Measurements from ENCODE around the gene ELF3. TPM values are rescaled to one million over a fixed set of nuclear protein-coding genes. Genes with fewer than 3 reads are reported as not detected.
"Not testable (repeated sequence)": the region's sequence is repeated elsewhere in the genome, so short reads cannot be mapped to it uniquely, and the experiment has no call there.

Gene ELF3
- total and polyA plus RNA-seq, 10 of the 15 experiments (the other 5 are each of a cell fraction or from before 2014, with no cell fraction given) = 0.07 to 14.3 (median 0.58) TPM; not detected in 1

DNA sequence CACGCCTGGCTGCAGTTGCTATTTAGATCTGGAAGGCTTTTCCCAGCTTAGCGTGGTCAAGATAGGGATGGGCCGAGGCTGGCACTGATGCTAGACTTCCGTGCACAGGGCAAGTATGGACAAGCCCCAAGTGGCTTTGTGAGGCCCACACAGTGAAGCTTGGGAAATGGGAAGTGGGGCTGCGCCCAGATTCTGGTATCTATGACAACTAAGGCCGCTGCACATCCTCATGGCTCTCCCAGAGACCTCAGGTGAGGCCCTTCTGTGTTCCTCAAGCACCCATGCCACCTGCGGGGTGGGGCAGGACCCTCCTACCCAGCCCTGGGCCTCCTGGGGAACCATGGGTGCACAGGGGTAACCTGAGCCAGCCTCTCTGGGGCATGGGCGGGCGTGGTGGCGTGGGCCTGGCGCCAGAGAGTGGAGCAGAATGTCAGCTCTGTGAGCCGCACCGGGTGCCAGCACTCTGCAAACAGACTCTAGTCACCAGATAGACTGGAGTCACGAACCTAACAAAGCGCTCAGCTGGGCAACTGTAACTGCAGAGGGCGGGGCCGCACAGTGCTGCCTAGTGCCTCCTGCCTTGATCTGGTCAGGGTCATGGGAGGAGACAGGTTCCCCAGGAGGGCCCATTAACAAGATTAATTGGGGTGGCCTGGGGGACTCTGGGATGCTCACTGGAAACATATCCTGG, 46.4 kb downstream of the ELF3 start (continued):
- TF ChIP-seq, protein P1, sequence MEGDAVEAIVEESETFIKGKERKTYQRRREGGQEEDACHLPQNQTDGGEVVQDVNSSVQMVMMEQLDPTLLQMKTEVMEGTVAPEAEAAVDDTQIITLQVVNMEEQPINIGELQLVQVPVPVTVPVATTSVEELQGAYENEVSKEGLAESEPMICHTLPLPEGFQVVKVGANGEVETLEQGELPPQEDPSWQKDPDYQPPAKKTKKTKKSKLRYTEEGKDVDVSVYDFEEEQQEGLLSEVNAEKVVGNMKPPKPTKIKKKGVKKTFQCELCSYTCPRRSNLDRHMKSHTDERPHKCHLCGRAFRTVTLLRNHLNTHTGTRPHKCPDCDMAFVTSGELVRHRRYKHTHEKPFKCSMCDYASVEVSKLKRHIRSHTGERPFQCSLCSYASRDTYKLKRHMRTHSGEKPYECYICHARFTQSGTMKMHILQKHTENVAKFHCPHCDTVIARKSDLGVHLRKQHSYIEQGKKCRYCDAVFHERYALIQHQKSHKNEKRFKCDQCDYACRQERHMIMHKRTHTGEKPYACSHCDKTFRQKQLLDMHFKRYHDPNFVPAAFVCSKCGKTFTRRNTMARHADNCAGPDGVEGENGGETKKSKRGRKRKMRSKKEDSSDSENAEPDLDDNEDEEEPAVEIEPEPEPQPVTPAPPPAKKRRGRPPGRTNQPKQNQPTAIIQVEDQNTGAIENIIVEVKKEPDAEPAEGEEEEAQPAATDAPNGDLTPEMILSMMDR (IDR thresholded peaks at IDR 0.05 in 2 of 3, conservative IDR thresholded peaks at IDR 0.05 in 1 of 3; ENCODE audit: control insufficient read depth in 2 of 3, extremely low read depth in 1 of 3, insufficient read depth in 1 of 3, low read depth in 3 of 3, low read length in 3 of 3) = no peak
- TF ChIP-seq IRF4 (IDR thresholded peaks at IDR 0.05; ENCODE audit: low read depth, low read length) = no peak

DNA sequence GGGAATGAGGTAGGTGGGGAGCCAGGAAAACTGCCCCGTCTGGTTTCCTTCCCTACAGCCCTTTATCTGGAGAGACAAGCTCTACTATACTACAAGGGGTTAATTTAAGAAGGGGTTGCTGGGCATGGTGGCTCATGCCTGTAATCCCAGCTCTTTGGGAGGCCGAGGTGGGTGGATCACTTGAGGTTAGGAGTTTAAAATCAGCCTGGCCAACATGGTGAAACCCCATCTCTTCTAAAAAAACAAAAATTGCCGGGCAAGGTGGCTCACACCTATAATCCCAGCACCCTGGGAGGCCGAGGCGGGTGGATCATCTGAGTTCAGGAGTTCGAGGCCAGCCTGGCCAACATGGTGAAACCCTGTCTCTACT, 46.9 kb downstream of the ELF3 start:
- H3K9ac ChIP-seq (ENCODE audit: control insufficient read depth, insufficient read depth, low read length); H3K27ac ChIP-seq (ENCODE audit: control insufficient read depth, insufficient read depth); in situ Hi-C loops (cut with MboI); SMC1A ChIA-PET (ENCODE audit: uncharacterized antibody, unreplicated experiment); FAIRE-seq; POLR2A ChIA-PET; DNase-seq (ENCODE audit: low read depth, low spot score); intact Hi-C loops (cut with micrococcal nuclease; ENCODE audit: unreplicated experiment); H3K79me2 ChIP-seq (ENCODE audit: control insufficient read depth, insufficient read depth, low read length); H3K4me1 ChIP-seq (ENCODE audit: control insufficient read depth, insufficient read depth, low read length); H3K4me3 ChIP-seq; ATAC-seq; H2AFZ ChIP-seq (ENCODE audit: control insufficient read depth, low read depth, low read length); H3K9me3 ChIP-seq (replicated peaks; ENCODE audit: control insufficient read depth, insufficient read depth, low read length); H3K4me2 ChIP-seq (ENCODE audit: control insufficient read depth, insufficient read depth); BruUV-seq (replicated peaks); H3K27me3 ChIP-seq (replicated peaks in 1 of 2; ENCODE audit: control insufficient read depth in 2 of 2, insufficient read depth in 2 of 2, low read length in 1 of 2); H3K36me3 ChIP-seq (ENCODE audit: control insufficient read depth in 2 of 2, insufficient read depth in 2 of 2, low read length in 1 of 2); H4K20me1 ChIP-seq (ENCODE audit: control insufficient read depth, insufficient read depth): not testable (repeated sequence)
- ChIA-PET CTCF (interaction anchor here (1.0 kb wide), 1 partner anchor 11 kb away, joined by 3 read pairs; no protein-coding TSS in a partner anchor), RAD21 (ENCODE audit: unreplicated experiment) (interaction anchor here (1.7 kb wide), 1 partner anchor 57 kb away, joined by 5 read pairs; no protein-coding TSS in a partner anchor)
- 20% methylated on average over 6 of the region's 6 CpGs for WGBS (ENCODE audit: insufficient coverage, insufficient replicate concordance, low lambda C conversion rate, missing lambda C conversion rate)
